ENCODE measurements around the gene SLC5A5.
A peak's percentile ranks its signal among the peaks of the same experiment; 100 is the strongest.

The SLC5A5 gene

GRCh38 chr19:17926044-17926443 lies 54.3 kb downstream of the SLC5A5 start:
- no peak for DNase-seq

DNA sequence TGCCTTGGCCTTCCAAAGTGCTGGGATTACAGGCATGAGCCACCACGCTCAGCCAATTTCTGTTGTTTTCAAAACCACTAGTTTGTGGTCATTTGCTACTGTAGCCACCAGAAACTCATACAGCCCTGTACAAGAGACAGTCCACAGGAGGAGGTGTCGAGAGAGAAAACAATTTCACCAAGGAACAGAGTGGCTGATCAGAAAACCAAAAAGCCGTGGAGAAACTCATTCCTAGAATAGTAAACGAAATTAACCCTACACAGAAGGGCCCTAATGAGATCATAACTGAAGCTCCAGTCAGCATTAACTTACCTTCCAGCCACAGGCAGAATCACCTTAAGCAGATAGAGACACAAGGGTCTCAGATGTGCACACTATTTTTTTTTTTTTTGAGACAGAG lies 57.3 kb downstream of the SLC5A5 start:
- DNase-seq: no peak

DNA sequence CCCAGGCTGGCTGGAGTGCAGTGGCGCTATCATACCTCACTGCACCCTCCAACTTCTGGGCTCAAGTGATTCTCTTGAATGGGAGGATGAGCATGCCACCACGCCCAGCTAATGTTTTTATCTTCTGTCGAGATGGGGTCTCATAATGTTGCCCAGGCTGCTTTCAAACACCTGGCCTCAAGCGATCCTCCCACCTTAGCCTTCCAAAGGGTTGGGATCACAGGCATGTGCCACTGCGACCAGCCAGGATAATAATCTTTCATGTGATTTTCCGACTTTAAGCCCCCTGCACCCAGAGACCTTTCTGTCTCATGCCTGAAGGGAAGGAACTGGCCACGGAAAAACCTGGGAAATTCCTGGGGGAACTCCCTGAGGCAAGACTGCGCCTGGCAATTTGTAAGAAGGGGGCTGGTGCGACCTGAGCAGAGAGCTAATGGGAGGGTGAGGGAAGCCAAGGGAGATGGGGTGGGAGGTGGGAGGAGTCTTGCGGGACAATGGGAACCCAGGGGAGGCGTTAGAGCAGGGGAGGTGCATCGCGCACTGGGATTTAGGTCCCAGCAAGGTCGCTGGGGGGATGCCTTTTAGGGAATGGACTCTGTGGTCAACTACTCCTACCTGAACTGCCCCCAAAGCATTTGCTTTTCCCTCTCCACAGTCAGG lies 59.9 kb downstream of the SLC5A5 start:
- no peak for DNase-seq

GRCh38 chr19:17932485-17933338 lies 61.0 kb downstream of the SLC5A5 start, which contains the start of gene CCDC124:
Gene CCDC124, plus strand, starts transcription at chr19:17933015. Its CDS starts 3,406 bp downstream, at chr19:17936421.
- DNase-seq: peak; percentile 70 to 96

DNA sequence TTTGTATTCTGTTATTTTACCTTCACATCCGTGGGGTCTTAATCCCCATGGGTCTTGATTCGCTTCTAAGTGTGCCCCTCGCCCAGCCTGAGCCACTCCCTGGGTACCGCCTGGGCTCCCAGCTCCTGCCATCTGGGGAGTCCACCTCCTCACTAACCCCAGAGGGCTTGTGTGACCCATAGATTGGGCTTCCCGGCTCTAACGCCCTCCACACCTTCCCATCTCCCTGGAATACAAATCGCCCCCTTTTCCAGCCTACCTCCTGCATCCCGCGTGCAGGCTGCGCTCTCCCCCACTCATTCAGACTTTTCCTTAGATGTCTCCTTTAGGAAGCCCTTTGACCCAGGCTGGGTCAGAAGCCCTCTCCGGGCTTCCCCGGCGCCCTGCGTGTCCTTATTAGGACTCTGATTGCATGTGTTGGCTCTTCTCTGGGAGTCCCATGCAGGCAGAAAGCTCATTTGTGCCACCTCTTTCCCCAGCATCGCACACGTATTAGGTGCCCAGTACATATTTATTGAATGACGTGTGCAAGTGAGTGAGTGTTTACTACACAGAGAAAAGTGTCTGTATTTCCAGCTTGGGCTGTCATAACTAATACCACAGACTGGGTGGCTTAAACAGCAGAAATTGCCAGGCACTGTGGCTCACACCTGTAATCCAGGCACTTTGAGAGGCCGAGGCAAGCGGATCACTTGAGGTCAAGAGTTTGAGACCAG lies 61.8 kb downstream of the SLC5A5 start:
- DNase-seq: no peak

DNA sequence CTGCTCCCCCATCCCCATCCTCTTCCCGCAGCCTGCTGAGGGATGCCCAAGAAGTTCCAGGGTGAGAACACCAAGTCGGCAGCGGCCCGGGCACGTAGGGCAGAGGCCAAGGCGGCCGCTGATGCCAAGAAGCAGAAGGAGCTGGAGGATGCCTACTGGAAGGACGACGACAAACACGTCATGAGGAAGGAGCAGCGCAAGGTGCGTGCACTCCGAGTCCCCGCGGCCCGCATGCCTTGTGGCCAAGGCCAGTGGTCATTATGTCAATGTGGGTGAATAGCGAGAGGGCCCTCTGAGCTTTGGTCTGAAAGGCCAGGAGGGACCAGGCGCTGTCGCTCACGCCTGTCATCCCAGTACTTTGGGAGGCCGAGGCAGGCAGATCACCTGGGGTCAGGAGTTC lies 64.6 kb downstream of the SLC5A5 start:
- no peak for DNase-seq

DNA sequence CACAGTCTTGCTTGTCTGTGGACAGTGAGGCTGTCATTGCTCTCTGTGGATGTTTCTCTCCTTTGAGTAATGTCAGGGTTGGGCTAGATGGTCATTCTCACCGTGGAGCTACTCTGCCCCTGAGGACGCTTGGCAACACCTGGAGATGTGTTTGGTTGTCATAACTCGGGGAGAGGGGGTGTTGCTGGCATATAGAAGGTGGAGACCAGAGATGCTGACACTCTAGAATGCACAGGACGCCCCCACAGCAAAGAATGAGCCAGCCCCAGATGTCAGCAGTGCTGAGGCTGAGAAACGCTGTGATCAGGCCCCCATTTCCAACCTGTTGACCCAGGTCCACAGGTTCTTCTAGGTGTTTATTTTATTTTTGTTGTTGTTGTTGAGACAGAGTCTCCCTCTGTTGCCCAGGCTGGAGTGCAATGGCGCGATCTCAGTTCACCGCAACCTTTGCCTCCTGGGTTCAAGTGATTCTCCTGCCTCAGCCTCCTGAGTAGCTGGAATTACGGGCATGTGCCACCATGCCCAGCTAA lies 65.7 kb downstream of the SLC5A5 start:
- DNase-seq: no peak

DNA sequence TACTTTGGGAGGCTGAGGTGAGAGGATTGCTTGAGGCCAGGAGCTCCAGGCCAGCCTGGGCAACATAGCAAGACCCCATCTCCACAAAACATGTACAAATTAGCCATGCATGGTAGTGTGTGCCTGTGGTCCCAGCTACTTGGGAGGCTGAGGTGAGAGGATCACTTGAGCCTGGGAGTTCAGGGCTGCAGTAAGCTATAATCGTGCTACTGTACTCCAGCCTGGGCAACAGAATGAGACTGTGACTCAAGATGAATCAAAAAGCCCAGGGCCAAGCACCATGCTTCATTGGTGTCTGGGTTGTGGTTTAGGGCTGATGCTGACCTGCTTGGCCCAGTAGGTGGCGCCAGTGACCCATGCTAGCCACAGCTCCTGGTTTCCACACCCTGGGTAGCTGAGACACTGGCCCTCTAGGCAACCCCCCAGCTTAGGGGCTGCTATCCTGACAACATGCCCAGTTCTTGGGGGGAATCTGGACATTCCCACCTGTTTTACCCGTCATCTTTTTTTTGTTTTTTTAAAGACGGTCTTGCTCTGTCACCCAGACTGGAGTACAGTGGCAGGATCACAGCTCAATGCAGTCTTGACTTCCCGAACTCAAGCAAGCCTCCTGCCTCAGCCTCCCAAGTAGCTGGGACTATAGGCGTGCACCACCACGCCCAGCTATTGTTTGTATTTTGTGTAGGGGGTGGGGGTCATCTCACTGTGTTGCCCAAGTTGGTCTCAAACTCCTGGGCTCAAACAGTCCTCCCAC lies 66.5 kb downstream of the SLC5A5 start:
- peak in 1 of 2 experiments; percentile 10 for DNase-seq

- DNase-seq: no peak
Measured at GRCh38 chr19:17942181-17942580, 70.4 kb downstream of the SLC5A5 start.

GRCh38 chr19:17942582-17943273 lies 71.0 kb downstream of the SLC5A5 start:
- DNase-seq: no peak

DNA sequence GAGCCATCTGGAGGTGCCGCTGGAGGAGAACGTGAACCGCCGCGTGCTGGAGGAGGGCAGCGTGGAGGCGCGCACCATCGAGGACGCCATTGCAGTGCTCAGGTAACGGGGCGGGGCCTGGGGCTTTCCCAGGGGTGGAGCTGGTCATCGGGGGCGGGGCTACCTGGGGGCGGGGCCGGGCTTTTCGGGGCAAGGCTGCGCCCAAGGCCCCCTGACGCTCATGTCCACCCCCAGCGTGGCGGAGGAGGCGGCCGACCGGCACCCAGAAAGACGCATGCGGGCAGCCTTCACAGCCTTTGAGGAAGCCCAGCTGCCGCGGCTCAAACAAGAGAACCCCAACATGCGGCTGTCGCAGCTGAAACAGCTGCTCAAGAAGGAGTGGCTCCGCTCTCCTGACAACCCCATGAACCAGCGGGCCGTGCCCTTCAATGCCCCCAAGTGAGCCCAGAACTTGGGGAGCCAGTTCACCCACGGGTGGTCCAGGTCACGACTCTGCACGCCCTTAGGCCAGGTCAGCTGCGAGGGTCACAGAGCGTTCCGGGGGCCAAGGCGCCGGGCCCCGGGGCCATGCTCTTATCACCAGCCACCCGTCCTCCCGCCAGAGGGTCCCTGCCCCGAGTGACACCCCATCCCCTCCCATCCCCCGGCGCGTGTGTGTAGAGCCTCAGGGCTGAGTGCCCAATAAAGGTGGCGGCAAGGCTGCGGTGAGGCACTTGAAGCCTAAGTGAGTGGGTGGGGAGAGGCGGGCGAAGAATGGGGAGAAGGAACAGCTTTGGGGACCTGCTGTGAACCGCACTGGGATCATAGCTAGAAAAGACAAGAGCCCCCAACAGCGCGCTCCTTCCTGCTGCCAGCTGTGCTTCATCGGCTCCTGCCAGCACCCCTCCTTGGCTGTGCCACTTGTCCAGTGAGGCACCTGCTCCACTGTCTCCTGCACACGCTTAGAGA lies 71.8 kb downstream of the SLC5A5 start:
- peak in 1 of 2 experiments; percentile 5 for DNase-seq

- DNase-seq: no peak
Measured at GRCh38 chr19:17944301-17944700, 72.6 kb downstream of the SLC5A5 start.

Data from NCI-H187 (cell line).